Measurements from ENCODE around the gene NNMT.

DNA sequence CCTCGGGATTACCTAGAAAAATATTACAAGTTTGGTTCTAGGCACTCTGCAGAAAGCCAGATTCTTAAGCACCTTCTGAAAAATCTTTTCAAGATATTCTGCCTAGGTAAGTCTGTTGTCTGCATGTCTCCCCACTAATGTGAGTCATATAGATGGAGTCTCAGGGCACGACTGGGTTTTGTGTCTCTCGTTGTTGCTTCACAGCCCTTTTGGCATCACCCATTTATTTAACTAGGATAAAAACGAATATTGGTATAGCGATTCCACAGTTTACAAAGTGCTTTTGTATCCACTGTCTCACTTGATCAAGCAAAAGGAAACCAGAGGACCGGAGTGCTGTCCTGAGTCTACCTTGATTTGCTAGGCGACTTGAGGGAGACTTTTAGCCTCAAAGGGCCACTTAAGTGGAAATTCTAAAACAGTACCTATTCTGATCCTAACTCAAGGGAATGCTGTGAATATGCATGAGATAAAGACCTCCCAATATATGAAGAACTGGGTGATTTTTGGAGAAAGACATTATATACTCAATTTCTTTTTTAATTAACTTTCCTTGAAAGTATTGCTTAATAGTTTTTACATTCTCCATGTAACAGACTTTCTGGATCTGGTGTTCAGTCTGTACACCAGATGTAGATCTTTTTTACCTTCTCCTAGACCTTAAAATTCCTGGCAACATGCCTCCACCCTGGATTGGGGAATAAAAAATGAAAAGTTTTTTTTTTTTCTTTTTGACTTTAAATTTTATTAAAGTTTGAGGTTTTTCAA lies 590 bp downstream of the NNMT start:
- TF ChIP-seq POLR2AphosphoS5 (IDR thresholded peaks at IDR 0.05; ENCODE audit: low read depth, low read length) (no peak), SIN3A (IDR thresholded peaks at IDR 0.05; ENCODE audit: borderline replicate concordance, insufficient read depth, low read length) (peak; percentile 46; the same call in 1 of the 2 replicates), FOXP2 (optimal IDR thresholded peaks at IDR 0.05; ENCODE audit: borderline replicate concordance, extremely low read depth, extremely low read length, insufficient read depth) (no peak)
- TF ChIP-seq, protein P1, sequence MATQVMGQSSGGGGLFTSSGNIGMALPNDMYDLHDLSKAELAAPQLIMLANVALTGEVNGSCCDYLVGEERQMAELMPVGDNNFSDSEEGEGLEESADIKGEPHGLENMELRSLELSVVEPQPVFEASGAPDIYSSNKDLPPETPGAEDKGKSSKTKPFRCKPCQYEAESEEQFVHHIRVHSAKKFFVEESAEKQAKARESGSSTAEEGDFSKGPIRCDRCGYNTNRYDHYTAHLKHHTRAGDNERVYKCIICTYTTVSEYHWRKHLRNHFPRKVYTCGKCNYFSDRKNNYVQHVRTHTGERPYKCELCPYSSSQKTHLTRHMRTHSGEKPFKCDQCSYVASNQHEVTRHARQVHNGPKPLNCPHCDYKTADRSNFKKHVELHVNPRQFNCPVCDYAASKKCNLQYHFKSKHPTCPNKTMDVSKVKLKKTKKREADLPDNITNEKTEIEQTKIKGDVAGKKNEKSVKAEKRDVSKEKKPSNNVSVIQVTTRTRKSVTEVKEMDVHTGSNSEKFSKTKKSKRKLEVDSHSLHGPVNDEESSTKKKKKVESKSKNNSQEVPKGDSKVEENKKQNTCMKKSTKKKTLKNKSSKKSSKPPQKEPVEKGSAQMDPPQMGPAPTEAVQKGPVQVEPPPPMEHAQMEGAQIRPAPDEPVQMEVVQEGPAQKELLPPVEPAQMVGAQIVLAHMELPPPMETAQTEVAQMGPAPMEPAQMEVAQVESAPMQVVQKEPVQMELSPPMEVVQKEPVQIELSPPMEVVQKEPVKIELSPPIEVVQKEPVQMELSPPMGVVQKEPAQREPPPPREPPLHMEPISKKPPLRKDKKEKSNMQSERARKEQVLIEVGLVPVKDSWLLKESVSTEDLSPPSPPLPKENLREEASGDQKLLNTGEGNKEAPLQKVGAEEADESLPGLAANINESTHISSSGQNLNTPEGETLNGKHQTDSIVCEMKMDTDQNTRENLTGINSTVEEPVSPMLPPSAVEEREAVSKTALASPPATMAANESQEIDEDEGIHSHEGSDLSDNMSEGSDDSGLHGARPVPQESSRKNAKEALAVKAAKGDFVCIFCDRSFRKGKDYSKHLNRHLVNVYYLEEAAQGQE (IDR thresholded peaks at IDR 0.05; ENCODE audit: insufficient read depth in 1 of 2, low read depth in 2 of 2, low read length in 2 of 2): no peak

All from PFSK-1 (cell line).